GM18507 (cell line): ENCODE data around the gene HIPK2.

Experiments used
- DNase-seq: peaks from one replicate; pipeline ENCODE4 v3.0.0; 2011; ENCODE audit warnings: low read depth; ENCODE audit not compliant: insufficient read length; ENCODE audit errors: extremely low spot score
- FAIRE-seq: peaks from 2 replicates; lab custom pipeline; 2011; peaks lifted over from hg19 to GRCh38; lab: Jason Lieb, UNC

The HIPK2 gene

GRCh38 chr7:139661903-139662302 lies 115.9 kb downstream of the HIPK2 start:
- no peak for FAIRE-seq

GRCh38 chr7:139661043-139661440 lies 116.8 kb downstream of the HIPK2 start:
- FAIRE-seq (no peak), DNase-seq (no peak)

More at GRCh38 chr7:139661903-139662302, 115.9 kb downstream of the HIPK2 start:
- no peak for DNase-seq

- no peak for FAIRE-seq
- no peak for DNase-seq
Observed at GRCh38 chr7:139660317-139661042, 117.3 kb downstream of the HIPK2 start.

- DNase-seq: no peak
- FAIRE-seq: no peak
Observed at GRCh38 chr7:139659922-139660316, 117.9 kb downstream of the HIPK2 start.

- FAIRE-seq: no peak
Observed at GRCh38 chr7:139658908-139659675, 118.7 kb downstream of the HIPK2 start.

GRCh38 chr7:139658296-139658695 lies 119.5 kb downstream of the HIPK2 start:
- no peak for FAIRE-seq
- DNase-seq: no peak

More at GRCh38 chr7:139658908-139659675, 118.7 kb downstream of the HIPK2 start:
- DNase-seq: no peak

- no peak for DNase-seq
- no peak for FAIRE-seq
Observed at GRCh38 chr7:139657725-139658124, 120.1 kb downstream of the HIPK2 start.

GRCh38 chr7:139656387-139656786 lies 121.4 kb downstream of the HIPK2 start:
- FAIRE-seq: no peak
- DNase-seq: no peak

- no peak for FAIRE-seq
- no peak for DNase-seq
Observed at GRCh38 chr7:139655305-139655704, 122.5 kb downstream of the HIPK2 start.

GRCh38 chr7:139654276-139655181 lies 123.3 kb downstream of the HIPK2 start:
- DNase-seq: no peak
- no peak for FAIRE-seq

GRCh38 chr7:139651914-139652313 lies 125.9 kb downstream of the HIPK2 start:
- FAIRE-seq: no peak

GRCh38 chr7:139651308-139651707 lies 126.5 kb downstream of the HIPK2 start:
- no peak for DNase-seq
- no peak for FAIRE-seq

More at GRCh38 chr7:139651914-139652313, 125.9 kb downstream of the HIPK2 start:
- no peak for DNase-seq

- DNase-seq (no peak), FAIRE-seq (no peak)
Observed at GRCh38 chr7:139650429-139651100, 127.2 kb downstream of the HIPK2 start.

- FAIRE-seq: peak; percentile 94
- DNase-seq: peak; percentile 43
Observed at GRCh38 chr7:139648941-139649425, 128.8 kb downstream of the HIPK2 start.

GRCh38 chr7:139648391-139648861 lies 129.4 kb downstream of the HIPK2 start:
- FAIRE-seq: no peak
- DNase-seq: no peak

- FAIRE-seq (no peak), DNase-seq (no peak)
Observed at GRCh38 chr7:139647814-139648390, 129.9 kb downstream of the HIPK2 start.

GRCh38 chr7:139647085-139647484 lies 130.7 kb downstream of the HIPK2 start:
- no peak for DNase-seq
- peak; percentile 18 for FAIRE-seq

GRCh38 chr7:139646566-139646965 lies 131.2 kb downstream of the HIPK2 start:
- FAIRE-seq (no peak), DNase-seq (no peak)
